Kidney (tissue), 14 donors: ENCODE results near the gene TSPAN14. TPM values are rescaled to one million over a fixed set of nuclear protein-coding genes. Genes with fewer than 3 reads are reported as not detected.

Experiments
- DNase-seq, 5 donors: peaks; one replicate each; pipeline ENCODE4 v3.0.0-alpha.2; 2013 to 2020
- FAIRE-seq: peaks from 2 replicates; lab custom pipeline; 2012; peaks lifted over from hg19 to GRCh38; lab: Jason Lieb, UNC
- H3K27ac ChIP-seq, 2 donors: one replicate each; pipeline ENCODE4 v1.7.0; 2013; ENCODE audit warnings: low read depth in 2 of 2, low read length in 2 of 2, inconsistent platforms in 1 of 2
- H3K27me3 ChIP-seq: one replicate; pipeline ENCODE4 v1.7.1; 2013; ENCODE audit warnings: low read length, inconsistent platforms; ENCODE audit not compliant: control insufficient read depth, insufficient read depth
- H3K36me3 ChIP-seq, 3 donors: one replicate each; pipeline versions ENCODE4 v1.7.0 to v1.7.1; 2013; ENCODE audit warnings: low read length in 3 of 3, control low read depth in 1 of 3, inconsistent platforms in 1 of 3; ENCODE audit not compliant: insufficient read depth in 3 of 3, control insufficient read depth in 2 of 3
- H3K4me1 ChIP-seq, 3 donors: one replicate each; pipeline versions ENCODE4 v1.7.0 to v1.7.1; 2013; ENCODE audit warnings: low read length in 3 of 3, inconsistent platforms in 1 of 3, low read depth in 1 of 3; ENCODE audit not compliant: control insufficient read depth in 2 of 3, insufficient read depth in 2 of 3
- H3K4me3 ChIP-seq, 3 donors: one replicate each; pipeline versions ENCODE4 v1.7.0 to v1.8.1; 2013; ENCODE audit warnings: low read length in 3 of 3, control low read depth in 1 of 3, inconsistent platforms in 1 of 3
- H3K9ac ChIP-seq, 3 donors: one replicate each; pipeline versions ENCODE4 v1.7.0 to v1.7.1; 2013; ENCODE audit warnings: low read length in 3 of 3, control low read depth in 1 of 3, inconsistent platforms in 1 of 3
- H3K9me3 ChIP-seq, 3 donors: one replicate each; pipeline versions ENCODE4 v1.7.0 to v1.7.1; 2013; ENCODE audit warnings: low read length in 3 of 3, control low read depth in 1 of 3, inconsistent platforms in 1 of 3; ENCODE audit not compliant: control insufficient read depth in 2 of 3, insufficient read depth in 1 of 3
- intact Hi-C: fragments of 100-400 bp; cut with DNase I; formaldehyde crosslinking; loops from one replicate; pipeline ENCODE4 v1.11.1; 2022
- polyA plus RNA-seq: library from polyadenylated mRNA; stranded (reverse); fragments of 350-450 nt; fragmentation: Illumina TruSeq; extraction: RNeasy Lipid Tissue Mini Kit (QIAGEN cat#74804); gene quantifications from one replicate; pipeline ENCODE4 v1.2.3, GENCODE V29; 2014; ENCODE audit warnings: low read depth, low replicate concordance; ENCODE audit not compliant: insufficient read depth
- total RNA-seq: library from RNA; stranded (reverse); fragmentation: NEBNext Ultra II Directional; extraction: Animal tissue kit (Norgen Biotek cat#: 25700); gene quantifications from one replicate; pipeline ENCODE4 v1.2.1, GENCODE V29; 2021
- TF ChIP-seq, protein P1 (sequence below): IDR thresholded peaks from 3 replicates; pipeline ENCODE4 v1.5.1; 2012; ENCODE audit warnings: mild to moderate bottlenecking, moderate library complexity, borderline replicate concordance; ENCODE audit not compliant: insufficient read depth; ENCODE audit errors: extremely low read depth
- donor health status: control.
- donor health status: control.
- donor health status: control.
- donor health status: control.
- donor health status: control.
- donor health status: DM: yes; HTN: yes; CAD: no.
- donor health status: Normal renal cell carcinoma (clear cell type).

Gene TSPAN14
- total and polyA plus RNA-seq, 2 donors from 2014 or later: 36.8 to 183 TPM

DNA sequence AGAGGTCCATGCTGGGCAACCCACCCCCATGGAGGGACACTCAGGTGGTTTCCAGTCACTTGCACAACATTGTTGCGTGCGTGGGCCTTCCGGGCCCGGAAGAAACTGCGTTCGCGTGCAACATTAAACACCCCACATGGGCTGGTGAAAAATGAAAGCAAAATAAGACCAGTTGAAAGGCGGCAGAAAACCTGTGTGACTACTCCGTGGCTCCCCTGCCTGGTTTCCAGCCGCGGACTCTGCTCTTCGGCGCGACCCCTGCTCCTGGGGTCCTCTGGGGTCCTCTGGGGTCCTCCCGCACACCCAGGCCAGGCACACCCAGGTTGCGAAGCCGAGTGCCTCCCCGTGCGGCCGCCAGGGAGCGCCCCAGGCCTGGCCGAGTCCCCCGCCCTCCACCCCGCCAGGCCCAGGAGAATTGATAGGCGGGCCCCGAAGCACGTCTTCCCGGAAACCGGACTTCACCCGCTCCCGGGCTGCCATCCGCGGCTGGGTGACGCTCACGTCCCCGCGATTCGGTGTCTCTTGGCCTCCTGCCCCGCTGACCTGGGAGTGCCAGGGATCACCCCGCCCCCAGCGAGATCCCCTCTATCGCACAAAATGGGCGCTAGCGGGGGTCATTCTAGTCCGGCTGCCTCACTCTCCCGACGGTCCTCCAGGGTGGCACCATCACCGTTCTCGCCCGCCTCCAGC is 81.7 kb downstream of the TSPAN14 start:
- no peaks in the 10 kb centered on the region for H3K36me3 ChIP-seq
- peak; percentile 36 to 91 (median 74) for DNase-seq
- no peaks in the 10 kb centered on the region for H3K4me1 ChIP-seq
- TF ChIP-seq, protein P1, sequence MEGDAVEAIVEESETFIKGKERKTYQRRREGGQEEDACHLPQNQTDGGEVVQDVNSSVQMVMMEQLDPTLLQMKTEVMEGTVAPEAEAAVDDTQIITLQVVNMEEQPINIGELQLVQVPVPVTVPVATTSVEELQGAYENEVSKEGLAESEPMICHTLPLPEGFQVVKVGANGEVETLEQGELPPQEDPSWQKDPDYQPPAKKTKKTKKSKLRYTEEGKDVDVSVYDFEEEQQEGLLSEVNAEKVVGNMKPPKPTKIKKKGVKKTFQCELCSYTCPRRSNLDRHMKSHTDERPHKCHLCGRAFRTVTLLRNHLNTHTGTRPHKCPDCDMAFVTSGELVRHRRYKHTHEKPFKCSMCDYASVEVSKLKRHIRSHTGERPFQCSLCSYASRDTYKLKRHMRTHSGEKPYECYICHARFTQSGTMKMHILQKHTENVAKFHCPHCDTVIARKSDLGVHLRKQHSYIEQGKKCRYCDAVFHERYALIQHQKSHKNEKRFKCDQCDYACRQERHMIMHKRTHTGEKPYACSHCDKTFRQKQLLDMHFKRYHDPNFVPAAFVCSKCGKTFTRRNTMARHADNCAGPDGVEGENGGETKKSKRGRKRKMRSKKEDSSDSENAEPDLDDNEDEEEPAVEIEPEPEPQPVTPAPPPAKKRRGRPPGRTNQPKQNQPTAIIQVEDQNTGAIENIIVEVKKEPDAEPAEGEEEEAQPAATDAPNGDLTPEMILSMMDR: no peak
- H3K9ac ChIP-seq: peak overlapping the region in 1 of 3 donors; percentile 17
- no peak for FAIRE-seq
- H3K9me3 ChIP-seq: no peaks in the 10 kb centered on the region
- intact Hi-C loops: no loop called here
- H3K27me3 ChIP-seq: no peaks in the 10 kb centered on the region
- no peak overlapping the region for H3K27ac ChIP-seq
- peak overlapping the region in 2 of 3 donors; percentile 48 to 63 for H3K4me3 ChIP-seq

DNA sequence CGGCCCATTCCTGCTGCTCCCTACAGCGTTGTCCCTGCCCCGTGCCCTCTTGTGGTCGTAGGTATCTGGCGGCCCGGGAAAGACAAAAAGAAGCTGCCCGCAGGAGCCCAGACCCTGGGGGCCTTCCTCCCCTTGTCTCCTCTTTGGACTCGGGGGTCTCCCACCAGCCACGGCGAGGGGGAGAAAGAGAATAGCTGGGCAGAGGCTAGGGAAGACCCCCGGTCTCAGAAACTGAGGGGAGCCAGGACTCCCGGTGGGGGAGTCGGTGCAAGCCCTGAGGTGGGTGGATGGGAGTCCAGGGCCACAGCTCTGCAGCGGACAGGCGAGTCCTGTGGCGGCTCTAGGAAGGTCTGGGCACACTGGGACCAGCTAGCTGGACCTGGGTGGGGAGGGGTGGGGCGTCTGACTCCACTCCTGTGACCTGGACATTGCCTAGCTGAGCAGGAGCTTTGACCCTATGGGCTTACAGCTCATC is 82.3 kb downstream of the TSPAN14 start:
- H3K27ac ChIP-seq: no peak overlapping the region
- TF ChIP-seq, protein P1: no peak
- peak overlapping the region in 1 of 3 donors; percentile 17 for H3K9ac ChIP-seq
- H3K36me3 ChIP-seq: no peaks in the 10 kb centered on the region
- no peaks in the 10 kb centered on the region for H3K4me1 ChIP-seq
- H3K9me3 ChIP-seq: no peaks in the 10 kb centered on the region
- H3K27me3 ChIP-seq: no peaks in the 10 kb centered on the region
- DNase-seq: peak in 1 of 5 donors; percentile 7
- H3K4me3 ChIP-seq: peak overlapping the region in 1 of 3 donors; percentile 63
- intact Hi-C loops: no loop called here
- no peak for FAIRE-seq

DNA sequence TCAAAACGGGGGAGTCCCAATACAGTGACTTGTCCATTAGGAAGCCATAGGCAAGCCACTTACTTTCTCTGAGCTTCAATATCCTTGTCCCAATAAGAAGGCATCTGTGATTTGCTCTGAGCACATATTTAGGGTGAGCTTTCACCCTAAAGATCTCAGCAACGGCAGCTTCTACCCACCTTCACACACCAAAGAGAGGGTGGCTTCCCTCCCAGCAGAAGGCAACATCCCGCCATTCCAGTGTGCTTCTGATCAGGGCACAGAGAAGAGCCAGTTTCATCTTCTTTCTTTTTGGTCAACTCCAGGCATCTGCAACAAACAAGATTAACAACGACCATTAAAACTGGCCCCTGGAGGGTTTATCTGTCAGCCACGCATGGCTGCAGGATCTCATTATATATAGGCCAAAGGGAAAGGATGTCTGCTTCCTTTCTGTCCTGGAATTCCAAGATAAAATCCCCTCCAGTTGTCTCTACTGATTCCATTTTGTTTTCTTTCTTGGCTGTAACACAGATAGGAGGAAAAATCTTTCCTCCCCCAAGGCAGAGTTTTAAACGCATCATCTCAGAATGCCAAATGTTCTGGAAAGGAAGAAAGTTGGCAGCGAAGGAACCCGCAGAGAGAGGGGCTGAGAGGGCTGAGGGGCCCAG is 83.1 kb downstream of the TSPAN14 start:
- H3K36me3 ChIP-seq: no peaks in the 10 kb centered on the region
- H3K4me1 ChIP-seq: no peaks in the 10 kb centered on the region
- no peak overlapping the region for H3K27ac ChIP-seq
- H3K4me3 ChIP-seq: no peak overlapping the region
- H3K9ac ChIP-seq: no peak overlapping the region
- DNase-seq (peak in 4 of 5 donors; percentile 42 to 73 (median 63)), FAIRE-seq (no peak)
- H3K9me3 ChIP-seq: no peaks in the 10 kb centered on the region
- intact Hi-C loops: no loop called here
- TF ChIP-seq, protein P1: no peak
- H3K27me3 ChIP-seq: no peaks in the 10 kb centered on the region
